ENCODE measurements around the gene NTRK2.

Gene NTRK2

DNA sequence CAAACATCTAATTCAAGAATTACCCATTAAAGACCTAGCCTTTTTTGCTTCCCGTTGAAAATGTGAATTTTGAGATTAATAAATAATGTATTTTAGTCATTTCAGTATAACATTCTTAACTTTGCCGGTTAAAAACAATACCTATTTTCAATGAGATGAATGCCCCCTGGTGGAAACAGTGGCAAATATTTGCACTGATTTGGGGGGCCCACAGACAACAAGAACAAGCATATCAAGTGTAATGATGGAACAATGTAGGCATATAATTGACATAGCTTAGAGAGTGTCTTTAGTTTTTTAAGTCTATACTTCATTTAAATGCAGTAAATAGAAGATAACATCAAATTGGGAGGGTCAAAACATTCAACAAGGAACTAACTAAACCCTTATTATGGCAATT is 111.9 kb downstream of the NTRK2 start:
- no peak for DNase-seq (ENCODE audit: low spot score)

GRCh38 chr9:84781931-84782866 is 112.7 kb downstream of the NTRK2 start:
- DNase-seq (ENCODE audit: low spot score), result no peak

GRCh38 chr9:84785792-84786547 is 116.4 kb downstream of the NTRK2 start:
- DNase-seq (ENCODE audit: low spot score), result no peak

GRCh38 chr9:84788803-84789462 is 119.4 kb downstream of the NTRK2 start:
- no peak for DNase-seq (ENCODE audit: low spot score)

GRCh38 chr9:84789463-84789830 is 119.9 kb downstream of the NTRK2 start:
- DNase-seq (ENCODE audit: low spot score), result no peak

DNA sequence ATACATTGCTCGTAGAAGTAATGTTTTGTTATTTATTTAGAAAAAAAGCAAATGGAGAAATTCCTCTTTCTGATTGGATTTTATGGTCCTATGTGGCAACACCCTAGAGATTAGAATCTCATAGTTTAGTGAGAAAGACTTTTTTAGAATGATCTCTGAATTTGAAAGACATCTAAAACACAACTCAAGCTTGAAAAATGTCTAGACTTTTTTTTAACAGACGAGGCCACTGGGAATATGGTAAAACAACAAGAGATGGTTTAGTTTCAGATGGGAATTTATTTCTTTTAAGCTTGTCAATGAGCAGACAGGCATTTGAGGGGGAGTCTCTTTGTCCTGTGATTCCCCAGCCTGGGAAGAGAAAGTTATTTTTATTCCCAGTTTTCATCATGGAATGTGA is 122.1 kb downstream of the NTRK2 start:
- DNase-seq (ENCODE audit: low spot score), result no peak

DNA sequence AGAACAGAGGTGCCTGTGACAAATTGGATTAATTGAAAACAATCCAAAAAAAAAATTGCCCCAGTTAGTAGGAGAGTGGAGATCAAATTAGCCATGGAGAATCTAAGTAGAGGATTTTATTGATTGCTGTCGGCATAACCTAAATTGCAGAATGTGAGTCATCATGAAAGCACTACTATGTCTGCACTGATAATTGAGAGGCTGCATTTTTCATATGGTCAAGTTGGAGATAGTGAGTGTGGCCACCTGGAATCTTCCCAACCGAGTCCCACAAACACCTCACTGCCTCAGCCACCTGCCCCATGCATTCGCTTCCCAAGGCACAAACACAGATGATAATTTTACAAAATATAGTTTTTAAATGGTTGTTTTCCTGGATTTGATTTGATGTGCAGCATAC is 123.7 kb downstream of the NTRK2 start:
- DNase-seq (ENCODE audit: low spot score), result no peak

DNA sequence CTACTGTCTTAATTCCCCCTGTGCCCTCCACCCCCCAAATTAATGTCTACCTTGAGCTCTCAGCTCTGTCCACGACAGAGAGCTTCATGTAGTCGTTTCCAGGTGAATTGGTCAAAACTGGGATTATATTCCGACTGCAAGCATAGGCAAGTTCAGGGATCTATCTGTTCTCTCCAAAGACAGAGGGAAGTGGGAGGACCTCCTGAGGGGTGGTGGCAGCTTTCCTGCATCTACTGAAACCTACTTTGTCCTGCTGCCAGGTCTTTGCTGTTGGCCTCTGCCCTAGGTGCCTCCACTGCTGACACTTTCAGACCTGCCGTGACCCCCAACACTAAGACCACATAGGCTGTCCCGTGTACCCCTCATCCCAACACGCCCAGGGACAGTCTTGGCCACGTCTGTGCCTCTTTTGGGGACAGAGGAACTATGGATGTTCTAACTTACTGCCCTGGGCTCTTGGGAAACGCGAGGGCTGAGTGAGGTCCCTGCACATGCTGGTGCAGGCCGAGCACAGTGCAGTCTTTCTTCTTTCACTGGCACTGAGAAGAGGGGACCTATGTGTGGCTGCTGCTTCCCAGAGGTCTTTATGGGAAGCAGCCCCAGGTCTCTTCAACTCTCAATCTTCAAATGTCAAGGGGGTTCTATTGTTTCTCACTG is 125.6 kb downstream of the NTRK2 start:
- DNase-seq (ENCODE audit: low spot score), result no peak

DNA sequence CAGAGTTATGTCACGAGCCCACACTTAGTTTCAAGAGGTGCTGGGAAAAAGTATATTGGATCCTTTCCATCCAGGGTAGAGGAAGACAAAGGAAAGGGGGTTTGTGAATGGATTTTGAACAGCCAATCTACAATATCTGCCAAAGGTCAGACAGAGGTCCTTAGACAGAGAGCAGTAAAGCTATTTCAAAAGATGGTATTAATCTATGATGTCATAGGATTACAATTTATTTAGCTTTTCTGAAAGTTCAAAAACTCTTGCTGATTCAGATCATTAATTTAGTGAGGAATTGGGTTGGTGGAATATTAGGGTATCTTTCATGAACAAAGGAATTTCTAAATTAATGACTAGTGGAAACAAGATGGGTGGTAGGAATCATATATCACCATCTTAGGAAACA is 126.9 kb downstream of the NTRK2 start:
- no peak for DNase-seq (ENCODE audit: low spot score)

- no peak for DNase-seq (ENCODE audit: low spot score)
These were observed 129.7 kb downstream of the NTRK2 start for GRCh38 chr9:84799251-84799650.

DNA sequence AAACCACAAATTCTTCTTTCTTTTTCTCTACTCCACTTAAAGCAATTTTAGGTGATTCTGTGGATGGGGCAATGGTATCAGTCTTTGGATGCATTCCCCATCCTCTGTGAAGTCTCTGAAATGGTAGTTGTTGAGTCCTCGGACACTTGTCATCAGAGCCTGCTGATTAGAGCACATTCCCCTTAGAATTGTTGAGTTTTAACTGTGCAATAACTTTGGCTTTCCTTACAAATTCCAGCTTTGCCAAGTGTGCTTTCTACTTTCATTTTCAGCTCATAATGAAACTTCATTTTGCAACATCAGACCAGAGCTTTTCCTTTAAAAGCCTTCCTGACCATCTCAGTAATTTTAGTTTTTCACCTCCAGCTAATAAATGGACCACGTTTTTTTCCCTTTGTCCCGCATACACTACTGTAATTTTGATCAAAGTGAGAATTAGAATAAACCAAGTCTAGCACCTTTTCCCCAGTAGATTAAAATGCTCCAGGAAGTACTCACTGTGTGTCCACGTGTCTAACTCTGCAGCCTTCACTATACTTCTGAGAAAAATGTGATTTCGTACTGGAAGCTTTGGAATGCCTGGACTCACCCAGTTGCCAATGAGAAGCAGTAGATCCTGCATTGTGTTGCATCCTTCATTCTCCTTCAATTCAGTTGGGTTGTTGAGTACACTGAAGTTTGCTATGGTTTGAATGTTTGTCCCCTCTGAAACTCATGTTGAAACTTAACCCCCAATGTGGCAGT is 135.6 kb downstream of the NTRK2 start:
- DNase-seq (ENCODE audit: low spot score), result no peak

DNA sequence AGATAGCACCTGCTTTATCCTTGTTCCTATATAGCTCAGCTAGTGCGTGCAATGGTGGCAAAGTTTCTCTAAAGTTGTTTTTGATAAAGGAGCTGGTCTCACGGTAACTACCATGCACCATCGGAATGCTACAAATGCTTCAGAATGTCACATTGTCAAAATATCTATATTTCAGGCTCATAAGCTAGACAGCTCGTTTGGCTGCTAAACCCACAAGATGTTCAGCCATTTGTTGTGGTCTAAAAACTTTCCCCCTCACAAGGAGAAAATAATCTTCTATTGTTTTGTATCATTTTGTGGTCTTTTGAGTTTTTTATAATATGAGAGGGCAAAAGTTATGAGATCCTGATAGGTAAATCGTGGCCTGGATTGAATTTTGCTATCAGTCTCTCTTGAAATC is 137.9 kb downstream of the NTRK2 start:
- DNase-seq (ENCODE audit: low spot score), result no peak

DNA sequence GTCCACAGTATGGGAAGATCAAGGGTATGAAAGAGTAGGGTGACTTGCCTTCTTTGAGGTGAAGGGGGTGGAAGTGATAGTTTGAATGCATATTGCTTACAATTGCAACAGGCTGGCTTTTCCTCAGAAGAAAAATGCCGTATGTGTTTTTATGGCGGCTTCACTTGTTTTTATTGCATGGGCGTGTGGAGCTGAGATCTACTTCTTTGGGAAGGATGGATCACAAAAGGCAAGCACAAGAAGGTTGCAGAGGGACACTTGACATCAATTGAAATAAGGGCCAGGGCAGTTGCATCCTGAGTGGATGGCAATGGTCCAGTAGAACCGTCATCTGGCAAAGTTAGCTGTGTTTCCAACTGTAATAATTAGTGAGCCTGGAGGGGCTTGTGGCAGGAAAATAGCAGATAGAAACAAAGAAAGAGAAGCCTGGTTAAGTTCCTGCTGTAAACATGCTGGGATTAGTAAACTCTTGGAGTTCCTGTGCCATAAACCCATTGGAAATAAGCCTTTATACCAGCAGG is 138.4 kb downstream of the NTRK2 start:
- DNase-seq (ENCODE audit: low spot score), result no peak

GRCh38 chr9:84808416-84808815 is 138.9 kb downstream of the NTRK2 start:
- DNase-seq (ENCODE audit: low spot score), result no peak

DNA sequence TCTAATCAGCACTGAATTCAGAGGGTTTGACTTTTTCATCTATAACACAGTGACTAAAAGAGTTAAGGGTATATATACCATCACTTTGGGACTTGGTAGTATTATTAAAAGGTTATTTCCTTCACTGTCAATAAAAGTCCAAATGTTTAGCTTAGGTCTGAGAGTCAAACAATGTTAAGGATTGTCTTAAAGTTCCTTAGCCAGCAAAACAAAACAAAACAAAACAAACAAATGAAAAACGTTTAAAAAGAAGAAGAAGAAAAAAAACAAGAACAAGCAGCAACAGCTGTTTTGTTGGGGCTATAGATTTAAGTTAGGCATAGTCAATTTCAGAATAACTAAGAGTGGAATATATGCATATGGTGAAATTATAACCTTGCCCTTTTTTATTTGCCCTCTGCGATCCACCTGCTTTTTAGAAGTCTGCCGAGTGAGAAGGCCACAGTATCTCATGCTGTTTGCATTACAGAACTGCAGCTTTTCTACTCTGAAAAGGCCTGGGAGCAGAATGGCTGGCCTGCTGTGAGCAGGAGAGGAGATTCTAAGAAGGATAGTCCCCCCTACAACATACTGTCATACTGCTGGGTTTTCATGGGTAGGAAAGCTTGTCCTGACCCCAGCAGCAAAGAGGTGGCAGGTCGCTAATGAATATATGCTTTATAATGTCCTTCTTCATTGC is 141.7 kb downstream of the NTRK2 start:
- DNase-seq (ENCODE audit: low spot score), result no peak

DNA sequence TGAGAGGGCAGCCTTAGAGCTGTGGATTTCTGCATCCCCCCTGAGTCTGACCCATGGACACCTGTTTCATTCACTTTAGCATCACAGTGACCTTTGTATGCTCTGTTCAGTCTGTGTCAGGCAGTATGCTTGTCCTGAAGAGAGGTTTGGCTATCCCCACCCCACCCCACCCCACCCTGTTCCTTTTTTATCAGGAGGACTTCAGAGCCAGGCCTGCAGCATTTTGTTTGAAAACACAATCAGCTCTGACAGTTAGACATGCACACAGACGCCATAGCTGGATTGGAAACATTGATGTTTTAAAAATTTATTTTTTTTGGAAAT is 142.2 kb downstream of the NTRK2 start:
- no peak for DNase-seq (ENCODE audit: low spot score)

- DNase-seq (ENCODE audit: low spot score), result no peak
These were observed 142.8 kb downstream of the NTRK2 start for GRCh38 chr9:84812355-84812754.

GRCh38 chr9:84812847-84813246 is 143.3 kb downstream of the NTRK2 start:
- no peak for DNase-seq (ENCODE audit: low spot score)

DNA sequence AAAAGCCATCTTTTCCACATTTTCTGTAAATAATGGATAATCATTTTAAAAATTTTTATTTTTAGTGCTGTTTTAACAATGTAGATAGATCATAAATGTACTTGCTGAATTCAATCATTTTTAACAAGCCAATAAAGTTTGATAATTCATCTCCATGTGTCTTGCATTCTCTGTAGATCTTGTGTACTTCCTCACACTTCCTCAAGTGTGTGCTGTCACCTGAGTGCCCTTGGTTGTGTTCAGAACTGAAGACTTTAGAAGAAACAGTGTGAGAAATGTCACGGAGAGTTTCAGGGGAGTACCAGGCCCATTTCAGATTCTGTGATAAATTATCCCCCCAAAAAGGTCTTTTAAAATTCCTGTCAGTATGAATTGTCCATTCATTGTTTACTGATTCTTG is 146.0 kb downstream of the NTRK2 start:
- no peak for DNase-seq (ENCODE audit: low spot score)

DNA sequence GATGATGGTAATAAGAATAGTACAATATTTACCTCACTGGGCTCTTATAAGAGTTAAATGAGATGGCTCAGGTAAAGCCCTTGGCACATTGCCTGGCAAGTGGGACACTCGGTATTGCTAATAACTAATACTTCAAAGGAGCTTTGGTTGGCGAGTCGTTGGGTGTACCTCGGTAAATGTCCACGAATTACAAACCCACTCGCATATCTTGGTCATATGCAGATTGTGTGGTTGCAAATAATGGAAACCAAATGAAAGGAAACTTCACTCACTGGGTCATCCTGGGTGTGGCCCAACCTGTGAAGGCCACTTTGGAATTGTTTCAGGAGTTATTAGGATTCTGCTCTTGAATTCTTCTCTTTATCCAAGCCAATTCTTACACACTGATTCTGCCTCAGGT is 147.5 kb downstream of the NTRK2 start:
- DNase-seq (ENCODE audit: low spot score), result no peak

DNA sequence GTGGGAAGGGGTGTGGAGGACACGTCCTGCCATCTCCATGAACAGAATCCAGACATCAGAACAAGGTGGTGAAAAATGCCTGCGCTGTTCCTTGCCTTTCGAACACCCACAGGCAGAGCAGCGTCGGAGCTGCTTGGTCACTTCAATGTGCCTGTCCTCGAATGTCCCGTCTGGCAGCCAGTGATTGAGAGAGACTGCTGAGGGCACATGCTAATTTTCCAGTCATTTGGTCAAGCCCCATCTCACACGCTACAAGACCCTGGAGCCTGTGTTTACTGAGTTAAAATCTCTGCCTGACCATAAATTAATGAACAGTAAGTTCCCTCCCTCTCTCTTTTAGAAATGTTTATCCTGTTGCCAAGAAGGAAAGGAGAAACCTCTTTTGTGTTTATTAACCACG is 149.3 kb downstream of the NTRK2 start:
- DNase-seq (ENCODE audit: low spot score), result no peak
